NCI-H69 (cell line): Measurements from ENCODE around the gene SFI1.
"Not testable (repeated sequence)": the region's sequence is repeated elsewhere in the genome, so short reads cannot be mapped to it uniquely, and the experiment has no call there.

Experiments used
- DNase-seq: peaks from one replicate; lab custom pipeline; 2025; lab: John Stamatoyannopoulos, UW

SFI1 gene

GRCh38 chr22:31493355-31493754, 3.0 kb upstream of the SFI1 start:
- not testable (repeated sequence) for DNase-seq

DNA sequence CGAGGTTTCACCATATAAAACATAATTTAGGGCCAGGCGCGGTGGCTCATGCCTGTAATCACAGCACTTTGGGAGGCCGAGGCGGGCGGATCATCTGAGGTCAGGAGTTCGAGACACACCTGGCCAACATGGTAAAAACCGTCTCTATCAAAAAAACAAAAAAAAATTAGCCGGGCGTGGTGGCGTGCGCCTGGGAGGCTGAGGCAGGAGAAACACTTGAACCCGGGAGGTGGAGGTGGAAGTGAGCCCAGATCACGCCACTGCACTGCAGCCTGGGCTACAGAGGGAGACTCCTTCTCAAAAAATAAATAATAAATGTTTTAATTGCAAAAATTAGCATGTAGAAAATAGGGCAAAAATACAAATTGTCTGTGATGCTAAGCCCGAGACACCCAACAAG, 993 bp upstream of the SFI1 start:
- peak; percentile 30 for DNase-seq

DNA sequence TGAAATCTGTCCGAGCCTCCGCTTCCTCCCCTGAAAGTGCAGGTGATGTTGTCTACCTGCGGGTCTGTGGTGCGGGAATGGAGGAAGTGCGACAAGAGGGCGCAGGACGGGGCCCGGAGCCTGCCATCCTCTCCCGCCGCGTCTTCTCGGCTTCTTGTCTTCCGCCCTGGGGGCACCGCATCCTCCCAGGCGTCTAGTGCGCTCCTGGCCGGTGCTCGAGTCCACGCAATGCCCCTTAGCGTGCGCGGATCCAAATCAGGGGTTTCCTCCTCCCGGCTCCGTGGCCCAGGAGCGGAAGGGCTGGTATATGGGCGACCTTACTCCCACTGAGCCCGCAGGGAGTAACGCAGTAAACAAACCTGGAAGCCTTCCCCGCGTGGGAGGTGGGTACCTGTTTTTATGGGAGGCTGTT, 405 bp downstream of the SFI1 start:
- DNase-seq = peak; percentile 78

- DNase-seq = no peak
Observed at GRCh38 chr22:31497148-31497938, 1.0 kb downstream of the SFI1 start.

DNA sequence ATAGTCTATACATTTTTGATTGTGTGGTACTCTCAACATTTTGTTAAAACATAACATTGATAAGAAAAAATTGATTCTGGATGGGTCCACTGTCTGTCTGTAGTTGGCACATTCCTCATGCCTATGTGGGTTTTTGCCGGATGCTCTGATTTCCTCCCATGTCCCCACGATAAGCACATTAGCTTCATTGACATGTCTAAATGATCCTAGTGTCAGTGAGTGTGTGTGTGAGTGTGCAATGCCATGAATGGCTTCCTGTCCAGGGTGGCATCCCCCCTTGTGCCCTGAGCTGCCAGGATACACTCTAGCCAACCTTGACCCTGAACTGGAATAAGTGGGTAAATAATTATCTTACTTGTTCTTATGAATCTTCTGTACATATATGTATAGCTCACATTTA, 5.4 kb downstream of the SFI1 start:
- DNase-seq = no peak

DNA sequence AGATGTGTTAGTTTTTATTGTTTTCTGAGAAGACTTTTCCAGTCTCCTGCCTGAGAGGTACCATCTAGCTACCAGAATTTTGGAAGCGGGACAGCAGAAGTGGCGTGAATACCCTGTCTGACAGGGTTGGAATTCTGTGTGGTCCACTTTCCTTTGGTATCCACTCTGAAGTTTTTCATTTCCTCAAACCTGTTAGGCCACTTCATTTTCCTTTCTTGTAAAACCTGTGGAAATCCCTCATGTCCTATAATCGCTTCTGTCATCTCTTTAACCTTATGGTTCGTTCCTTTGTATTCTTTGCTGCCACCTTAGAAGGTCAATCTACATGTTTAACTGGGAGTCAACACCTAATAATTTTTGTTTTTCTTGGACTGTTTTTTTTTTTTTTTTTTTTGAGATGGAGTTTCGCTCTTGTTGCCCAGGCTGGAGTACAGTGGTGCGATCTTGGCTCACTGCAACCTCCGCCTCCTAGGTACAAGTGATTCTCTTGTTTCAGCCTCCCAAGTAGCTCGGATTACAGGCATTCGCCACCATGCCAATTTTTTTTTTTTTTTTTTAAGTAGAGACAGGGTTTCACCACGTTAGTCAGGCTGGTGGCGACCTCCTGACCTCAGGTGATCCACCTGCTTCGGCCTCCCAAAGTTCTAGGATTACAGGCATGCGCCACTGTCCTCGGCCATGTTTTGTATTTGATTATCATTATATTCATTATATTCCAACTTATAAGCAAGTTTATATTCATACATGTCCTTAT, 7.1 kb downstream of the SFI1 start:
- DNase-seq = no peak

GRCh38 chr22:31504282-31504681, 7.9 kb downstream of the SFI1 start:
- DNase-seq = no peak

GRCh38 chr22:31507517-31507916, 11.2 kb downstream of the SFI1 start:
- DNase-seq = not testable (repeated sequence)

DNA sequence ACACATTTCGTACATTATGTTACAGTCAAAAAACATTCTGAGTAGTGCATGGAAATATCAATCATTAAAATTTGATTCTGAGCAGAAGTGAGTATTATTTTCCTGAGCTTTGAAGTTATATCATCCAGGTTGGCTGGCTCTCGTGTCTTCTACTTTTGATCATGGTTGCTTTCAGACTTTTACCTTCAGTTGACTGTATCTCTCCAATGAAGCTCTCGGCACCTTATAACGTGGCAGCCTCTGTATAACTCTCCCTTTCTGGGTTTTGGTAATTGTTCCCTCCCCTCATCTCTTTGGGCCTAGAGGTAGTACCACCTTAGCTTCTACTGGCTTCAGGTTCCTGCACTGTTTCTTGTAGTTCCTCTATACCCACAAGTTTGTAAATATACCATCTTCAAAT, 12.2 kb downstream of the SFI1 start:
- no peak for DNase-seq

DNA sequence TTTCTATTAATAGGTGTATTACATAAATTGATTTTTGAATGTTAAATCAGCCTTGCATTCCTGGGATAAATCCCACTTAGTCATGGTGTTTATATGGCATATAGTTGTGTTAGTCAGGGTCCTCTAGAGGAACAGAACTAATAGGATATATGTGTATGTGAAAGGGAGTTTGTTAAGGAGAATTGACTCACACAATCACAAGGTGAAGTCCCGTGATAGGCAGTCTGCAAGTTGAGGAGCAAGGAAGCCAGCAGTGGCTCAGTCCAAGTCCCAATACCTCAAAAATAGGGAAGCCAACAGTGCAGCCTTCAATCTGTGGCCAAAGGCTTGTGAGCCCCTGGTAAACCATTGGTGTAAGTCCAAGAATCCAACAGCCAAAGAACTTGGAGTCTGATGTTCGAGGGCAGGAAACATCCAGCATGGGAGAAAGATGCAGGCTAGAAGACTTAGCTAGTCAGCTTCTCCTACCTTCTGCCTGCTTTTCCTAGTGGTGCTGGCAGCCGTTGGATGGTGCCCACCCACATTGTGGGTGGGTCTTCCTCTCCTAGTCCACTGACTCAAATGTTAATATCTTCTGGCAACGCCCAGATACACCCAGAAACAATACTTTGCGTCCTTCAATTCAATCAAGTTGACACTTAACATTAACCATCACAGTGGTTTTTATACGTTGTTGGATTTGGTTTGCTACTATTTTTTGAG, 12.9 kb downstream of the SFI1 start:
- no peak for DNase-seq

GRCh38 chr22:31520051-31520450, 23.7 kb downstream of the SFI1 start:
- no peak for DNase-seq

GRCh38 chr22:31524132-31524531, 27.8 kb downstream of the SFI1 start:
- not testable (repeated sequence) for DNase-seq

DNA sequence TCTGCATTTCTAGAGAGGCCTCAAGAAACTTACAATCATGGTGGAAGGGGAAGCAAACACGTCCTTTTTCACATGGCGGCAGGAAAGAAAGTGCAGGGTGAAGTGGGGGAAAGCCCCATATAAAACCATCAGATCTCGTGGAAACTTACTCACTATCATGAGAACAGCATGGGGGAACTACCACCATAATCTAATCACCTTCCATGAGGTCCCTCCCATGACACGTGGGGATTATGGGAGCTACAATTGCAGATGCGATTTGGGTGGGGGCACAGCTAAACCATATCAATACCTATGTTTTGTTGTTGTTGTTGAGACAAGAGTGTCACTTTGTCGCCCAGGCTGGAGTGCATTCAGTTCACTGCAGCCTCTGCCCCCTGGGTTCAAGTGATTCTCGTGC, 29.9 kb downstream of the SFI1 start:
- no peak for DNase-seq

GRCh38 chr22:31530823-31531195, 34.5 kb downstream of the SFI1 start:
- DNase-seq = no peak

DNA sequence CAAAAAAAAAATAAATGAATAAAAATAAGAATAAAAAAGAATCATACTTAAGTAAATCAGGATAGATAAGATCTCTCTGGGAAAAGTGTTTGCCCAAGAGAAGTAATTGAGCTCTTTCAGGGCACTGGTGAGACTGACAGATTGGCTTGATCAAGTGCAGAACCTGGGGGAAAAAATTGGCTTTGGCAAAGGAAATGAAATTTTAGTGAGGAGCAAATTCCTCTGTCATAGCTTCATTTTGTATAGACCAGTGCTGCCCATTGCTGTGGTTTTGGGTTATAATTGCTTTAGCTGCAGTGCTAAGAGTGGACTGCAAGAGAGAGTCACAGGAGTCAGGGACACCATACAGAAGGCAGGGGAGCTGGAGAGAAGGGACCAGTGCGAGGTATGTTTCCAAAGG, 35.7 kb downstream of the SFI1 start:
- DNase-seq = no peak

- DNase-seq = no peak
Observed at GRCh38 chr22:31533374-31533773, 37.0 kb downstream of the SFI1 start.

DNA sequence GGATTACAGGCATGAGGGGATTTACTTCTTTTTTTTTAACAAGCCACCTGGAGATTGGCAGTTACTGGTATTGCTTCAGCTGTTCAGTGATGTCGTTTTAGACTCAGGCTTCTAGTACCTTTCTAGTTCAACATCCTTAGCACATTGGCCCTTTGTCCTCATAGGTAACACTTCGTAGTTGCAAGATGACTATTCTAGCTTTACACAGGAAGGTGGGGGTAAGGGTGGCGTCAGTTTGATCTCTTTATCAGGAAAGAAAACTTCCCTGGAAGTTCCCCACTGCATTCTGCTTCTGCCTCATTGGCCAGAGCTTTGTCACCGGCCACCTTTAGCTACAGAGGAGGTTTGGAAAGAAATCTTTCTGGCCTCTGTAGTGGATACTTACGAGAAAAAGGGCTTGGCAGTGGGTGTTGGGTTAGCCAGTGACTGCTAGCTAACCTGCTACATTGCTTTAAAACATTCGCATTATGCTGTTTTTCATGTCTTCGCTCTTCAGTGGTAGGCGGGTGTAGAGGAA, 40.7 kb downstream of the SFI1 start:
- no peak for DNase-seq

GRCh38 chr22:31538815-31539214, 42.5 kb downstream of the SFI1 start:
- no peak for DNase-seq

GRCh38 chr22:31540166-31540565, 43.8 kb downstream of the SFI1 start:
- not testable (repeated sequence) for DNase-seq

- no peak for DNase-seq
Observed at GRCh38 chr22:31540966-31541365, 44.6 kb downstream of the SFI1 start.

DNA sequence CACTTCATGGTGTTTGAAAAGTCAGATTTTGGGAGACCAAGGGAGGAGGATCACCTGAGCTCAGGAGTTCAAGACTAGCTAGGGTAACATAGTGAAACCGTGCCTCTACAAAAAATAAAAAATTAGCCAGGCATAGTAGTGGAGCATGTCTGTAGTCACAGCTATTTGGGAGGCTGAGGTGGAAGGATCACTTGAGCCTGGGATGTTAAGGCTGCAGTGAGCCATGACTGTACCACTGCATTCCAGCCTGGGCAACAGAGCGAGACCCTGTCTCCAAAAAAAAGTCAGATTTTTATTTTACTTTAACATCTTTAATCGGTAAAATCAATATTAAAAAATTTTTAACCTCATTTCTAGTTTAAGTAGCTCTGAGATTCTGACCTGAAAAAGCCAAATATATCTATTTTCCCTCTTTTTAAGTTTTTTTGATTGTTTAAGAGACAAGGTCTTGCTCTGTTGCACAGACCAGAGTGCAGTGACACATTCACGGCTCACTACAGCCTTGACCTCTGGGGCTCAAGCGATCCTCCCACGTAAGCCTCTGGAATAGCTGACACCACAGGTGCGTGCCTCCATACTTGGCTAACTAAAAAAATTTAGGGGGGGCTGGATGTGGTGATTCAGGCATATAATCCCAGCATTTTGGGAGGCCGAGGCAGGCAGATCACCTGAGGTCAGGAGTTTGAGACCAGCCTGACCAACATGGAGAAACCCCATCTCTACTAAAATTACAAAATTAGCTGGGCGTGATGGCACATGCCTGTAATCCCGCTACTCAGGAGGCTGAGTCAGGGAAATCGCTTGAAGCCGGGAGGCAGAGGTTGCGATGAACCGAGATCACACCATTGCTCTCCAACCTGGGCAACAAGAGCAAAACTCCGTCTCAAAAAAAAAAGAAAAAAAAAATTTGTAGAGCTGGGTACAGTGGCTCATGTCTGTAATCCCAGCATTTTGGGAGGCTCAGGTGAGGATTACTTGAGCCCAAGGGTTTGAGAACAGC, 48.4 kb downstream of the SFI1 start:
- no peak for DNase-seq
